Stimulated activated CD4-positive, alpha-beta T cell treated with anti-CD3 and anti-CD28 coated beads, Interleukin-1b, Interleukin-23, amount 100 ng/mL, for 1 hour (primary cell): ENCODE results near the gene MBD3L2.
"Not testable (repeated sequence)": the region's sequence is repeated elsewhere in the genome, so short reads cannot be mapped to it uniquely, and the experiment has no call there.

Source experiments
- DNase-seq, 2 donors: peaks; one replicate each; pipeline ENCODE4 v3.0.0-alpha.2; 2020; ENCODE audit warnings: low read depth in 2 of 2

MBD3L2 gene

GRCh38 chr19:7059977-7060376 lies 10.9 kb downstream of the MBD3L2 start:
- DNase-seq: not testable (repeated sequence)

GRCh38 chr19:7063339-7063738 lies 14.2 kb downstream of the MBD3L2 start:
- DNase-seq: no peak

DNA sequence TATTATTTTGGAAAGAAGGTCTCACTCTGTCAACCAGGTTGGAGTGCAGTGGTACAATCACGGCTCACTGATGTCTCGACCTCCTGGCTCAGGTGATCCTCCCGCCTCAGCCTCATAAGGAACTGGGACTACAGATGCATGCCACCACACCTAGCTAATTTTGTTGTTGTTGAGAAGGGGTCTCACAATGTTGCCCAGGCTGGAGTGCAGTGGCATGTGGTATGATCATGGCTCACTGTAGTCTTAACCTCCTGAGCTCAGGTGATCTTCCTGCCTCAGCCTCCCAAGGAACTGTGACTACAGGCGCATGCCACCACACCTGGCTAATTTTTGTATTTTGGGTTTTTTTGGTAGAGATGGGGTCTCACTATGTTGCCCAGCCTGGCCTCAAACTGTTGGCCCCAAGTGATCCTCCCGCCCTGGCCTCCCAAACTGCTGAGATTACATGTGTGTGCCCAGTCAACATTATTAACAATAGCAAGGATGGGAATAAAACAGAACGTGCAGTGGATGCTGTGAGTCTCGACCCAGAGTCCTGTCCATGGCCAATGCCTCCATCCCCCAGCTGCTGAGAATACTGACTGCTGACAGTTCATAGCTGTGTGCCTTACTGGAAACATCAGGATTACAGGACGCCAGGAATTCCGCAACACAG lies 14.8 kb downstream of the MBD3L2 start:
- no peak for DNase-seq

- not testable (repeated sequence) for DNase-seq
Measured at GRCh38 chr19:7067122-7067521, 18.0 kb downstream of the MBD3L2 start.

- DNase-seq: no peak
Measured at GRCh38 chr19:7067716-7068115, 18.6 kb downstream of the MBD3L2 start.

DNA sequence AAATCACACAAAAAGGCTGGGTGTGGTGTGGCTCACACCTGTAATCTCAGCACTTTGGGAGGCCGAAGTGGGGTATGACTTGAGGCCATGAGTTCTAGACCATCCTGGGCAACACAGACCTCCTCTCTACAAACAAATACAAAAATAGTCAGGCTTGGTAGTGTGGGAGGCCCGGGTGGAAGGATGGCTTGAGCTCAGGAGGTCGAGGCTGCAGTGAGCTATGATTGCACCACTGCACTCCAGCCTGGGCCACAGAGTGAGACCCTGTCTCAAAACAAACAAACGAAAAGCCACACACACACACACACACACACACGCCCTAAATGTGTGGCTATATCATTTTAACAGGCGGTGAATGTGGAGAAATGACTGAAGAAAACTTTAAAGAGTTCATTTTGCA lies 19.5 kb downstream of the MBD3L2 start:
- DNase-seq: no peak

- DNase-seq: peak; percentile 98
Measured at GRCh38 chr19:7069042-7069903, 20.2 kb downstream of the MBD3L2 start, which contains the start of gene ZNF557. ZNF557 (plus strand) TSS chr19:7069703; CDS start chr19:7075075, 5,372 bp downstream.

DNA sequence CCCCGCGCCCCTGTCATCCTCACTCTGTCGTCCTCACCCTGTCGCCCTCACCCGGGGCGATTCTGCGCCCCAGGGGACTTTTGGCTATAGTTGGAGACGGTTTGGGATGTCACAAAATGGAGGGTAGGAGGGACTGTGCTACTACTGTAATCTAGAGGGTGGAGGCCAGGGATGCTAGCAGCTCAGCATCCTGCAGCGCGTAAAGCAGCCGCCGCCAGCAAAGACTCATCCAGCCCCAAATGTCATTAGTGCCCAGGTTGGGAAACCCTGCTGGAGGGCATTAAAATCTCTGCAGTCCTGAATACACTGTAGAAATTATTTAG lies 20.7 kb downstream of the MBD3L2 start:
- no peak for DNase-seq

DNA sequence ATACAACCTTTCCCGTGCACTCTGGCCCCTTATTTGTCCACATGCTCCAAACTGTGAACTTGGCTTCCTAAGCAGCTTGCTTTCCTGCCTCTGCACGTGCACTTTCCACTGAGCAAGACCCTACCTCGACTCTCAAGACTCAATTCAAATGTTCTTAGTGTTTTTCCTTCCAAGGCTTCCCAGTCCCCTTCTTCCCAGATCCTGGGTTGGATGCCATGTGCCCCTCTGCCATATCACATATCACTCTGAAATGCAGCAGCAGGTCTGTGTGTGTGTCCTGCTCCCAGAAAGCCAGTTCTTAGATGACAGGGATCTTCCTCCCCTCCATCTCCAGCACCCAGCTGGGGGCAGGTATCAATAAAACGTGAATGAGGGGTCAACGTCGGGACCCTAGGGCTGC lies 23.4 kb downstream of the MBD3L2 start:
- no peak for DNase-seq

- no peak for DNase-seq
Measured at GRCh38 chr19:7074705-7075282, 25.7 kb downstream of the MBD3L2 start.

DNA sequence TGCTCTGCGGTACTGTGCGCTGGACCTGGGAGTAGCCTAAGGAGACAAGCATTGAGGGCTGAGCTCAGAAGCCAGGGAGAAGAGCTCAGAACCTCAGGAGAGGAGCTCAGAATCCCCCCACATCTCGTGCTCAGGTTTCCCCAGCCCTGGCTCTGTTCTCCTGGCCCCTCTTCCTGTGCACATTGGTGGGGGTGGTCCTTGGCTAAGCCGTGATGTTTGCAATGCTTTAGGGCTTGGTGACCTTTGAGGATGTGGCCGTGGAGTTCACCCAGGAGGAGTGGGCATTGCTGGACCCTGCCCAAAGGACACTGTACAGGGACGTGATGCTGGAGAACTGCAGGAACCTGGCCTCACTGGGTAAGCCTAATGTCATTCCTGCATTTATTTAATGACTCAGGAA lies 27.0 kb downstream of the MBD3L2 start:
- DNase-seq: no peak

DNA sequence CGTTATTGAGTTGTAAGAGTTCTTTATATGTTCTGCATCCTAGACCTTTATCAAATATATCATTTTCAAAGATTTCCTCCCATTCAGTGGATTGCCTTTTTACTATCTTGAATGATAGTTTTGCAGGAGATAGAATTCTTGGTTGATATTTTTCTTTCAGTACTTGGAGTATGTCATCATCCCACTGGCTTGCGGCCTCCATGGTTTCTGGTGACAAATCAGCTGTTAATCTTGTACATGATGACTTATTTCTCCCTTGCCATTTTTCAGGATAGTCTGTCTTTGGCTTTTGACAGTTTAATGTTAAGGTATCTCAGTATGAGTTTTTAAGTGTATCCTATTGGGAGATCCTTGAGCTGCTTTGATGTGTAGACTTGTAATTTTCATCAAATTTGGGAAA lies 28.9 kb downstream of the MBD3L2 start:
- DNase-seq: no peak

DNA sequence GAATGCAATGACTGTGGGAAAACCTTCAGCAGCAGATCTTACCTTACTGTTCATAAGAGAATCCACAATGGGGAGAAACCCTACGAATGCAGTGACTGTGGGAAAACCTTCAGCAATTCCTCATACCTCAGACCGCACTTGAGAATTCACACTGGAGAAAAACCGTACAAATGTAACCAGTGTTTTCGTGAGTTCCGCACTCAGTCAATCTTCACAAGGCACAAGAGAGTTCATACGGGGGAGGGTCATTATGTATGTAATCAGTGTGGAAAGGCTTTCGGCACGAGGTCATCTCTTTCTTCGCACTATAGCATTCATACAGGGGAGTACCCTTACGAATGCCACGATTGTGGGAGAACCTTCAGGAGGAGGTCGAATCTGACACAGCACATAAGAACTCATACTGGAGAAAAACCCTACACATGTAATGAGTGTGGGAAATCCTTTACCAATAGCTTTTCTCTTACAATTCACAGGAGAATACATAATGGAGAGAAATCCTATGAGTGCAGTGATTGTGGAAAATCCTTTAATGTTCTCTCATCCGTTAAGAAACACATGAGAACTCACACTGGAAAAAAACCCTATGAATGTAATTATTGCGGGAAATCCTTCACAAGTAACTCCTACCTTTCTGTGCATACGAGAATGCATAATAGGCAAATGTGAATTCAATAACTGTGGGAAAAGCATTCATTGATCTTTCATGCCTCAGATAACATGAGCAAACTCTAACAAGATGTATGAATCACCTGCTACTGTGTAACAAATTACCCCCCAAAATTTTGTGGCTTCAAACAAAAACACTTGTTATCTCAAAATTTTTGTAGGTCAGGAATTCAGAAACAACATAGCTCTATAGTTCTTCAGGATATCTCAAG lies 34.2 kb downstream of the MBD3L2 start:
- DNase-seq: no peak

GRCh38 chr19:7088999-7089398 lies 39.9 kb downstream of the MBD3L2 start:
- DNase-seq: no peak

DNA sequence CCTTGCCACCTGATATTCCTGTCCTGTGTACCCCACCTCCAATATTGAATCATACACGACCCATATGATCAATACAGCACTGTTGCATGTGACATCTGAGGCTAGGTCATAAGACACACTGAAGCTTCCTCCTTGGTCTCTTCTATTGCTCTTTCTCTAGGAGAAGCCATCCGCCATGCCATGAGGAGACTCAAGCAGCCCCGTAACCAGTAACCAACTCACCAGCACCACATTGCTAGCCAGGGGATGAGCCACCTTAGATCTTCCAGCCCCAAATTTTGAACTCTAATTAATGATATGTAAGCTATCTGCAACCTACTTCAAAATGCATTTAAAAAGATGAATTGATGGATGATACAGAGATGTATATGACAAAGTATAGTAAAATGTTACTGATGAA lies 49.0 kb downstream of the MBD3L2 start:
- DNase-seq: no peak

DNA sequence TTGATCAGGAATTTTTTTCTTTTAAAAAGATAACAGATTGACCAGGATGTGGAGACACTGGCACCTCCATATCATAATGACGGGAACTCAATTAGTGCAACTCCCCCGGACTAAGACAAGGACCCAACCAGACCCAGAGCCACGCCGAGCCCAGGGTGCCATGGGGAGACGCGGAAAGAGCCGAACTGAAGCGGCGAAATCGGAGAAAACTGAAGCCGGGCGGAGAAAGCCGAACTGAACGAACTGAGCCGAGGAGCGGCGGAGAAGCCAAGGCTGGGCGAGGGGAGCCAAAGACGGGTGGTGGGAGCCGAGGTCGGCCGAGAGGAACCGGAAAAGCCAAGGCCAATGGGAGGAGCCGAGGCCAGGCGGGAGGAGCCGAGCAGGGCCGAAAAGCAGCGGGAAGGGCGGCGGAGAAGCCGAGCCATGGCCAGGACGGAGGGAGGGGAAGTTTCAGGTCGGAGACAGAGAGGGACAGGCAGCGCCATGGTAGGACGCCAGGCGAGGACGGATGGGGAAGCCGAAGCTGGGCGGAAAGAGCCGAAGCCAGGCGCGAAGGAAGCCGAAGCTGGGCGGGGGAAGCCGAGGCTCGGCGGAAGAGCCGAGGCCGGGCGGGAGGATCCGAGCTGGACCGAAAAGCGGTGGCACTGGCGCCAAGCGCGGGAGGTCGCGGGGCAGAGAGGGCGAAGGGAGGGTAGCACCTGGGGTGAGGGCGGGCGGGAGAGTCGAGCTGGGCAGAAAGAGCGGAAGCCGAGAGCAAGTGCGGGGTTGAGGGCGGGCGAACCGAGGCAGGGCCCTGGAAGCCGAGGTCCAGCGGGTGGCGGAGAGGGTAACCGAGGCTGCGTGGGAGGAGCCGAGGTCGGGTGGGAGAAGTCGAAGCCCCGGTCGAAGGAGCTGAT lies 49.8 kb downstream of the MBD3L2 start:
- peak; percentile 68 to 79 for DNase-seq

GRCh38 chr19:7099597-7099921 lies 50.4 kb downstream of the MBD3L2 start:
- DNase-seq: peak in 1 of 2 donors; percentile 51
